ENCODE results near the gene TMEM154. TPM values are rescaled to one million over a fixed set of nuclear protein-coding genes. Genes with fewer than 3 reads are reported as not detected.

Gene TMEM154
- total and polyA plus RNA-seq, 4 donors: 1.6 to 18.9 (median 8.5) TPM

- Histone ChIP-seq H3K27me3 (ENCODE audit: control insufficient read depth in 3 of 3, insufficient read depth in 3 of 3, low read length in 2 of 3) (no peaks in the 10 kb centered on the region), H3K27ac (ENCODE audit: low read depth in 1 of 2, low read length in 1 of 2) (no peak overlapping the region), H3K9ac (ENCODE audit: insufficient read depth in 1 of 2, low read length in 2 of 2) (no peak overlapping the region), H3K4me3 (no peak overlapping the region), H3K36me3 (ENCODE audit: control insufficient read depth in 4 of 4, insufficient read depth in 4 of 4, low read length in 4 of 4) (no peaks in the 10 kb centered on the region), H3K4me1 (ENCODE audit: control insufficient read depth in 5 of 5, insufficient read depth in 5 of 5, low read length in 5 of 5) (peaks cover 0 to 7% (median 4%) of the 10 kb centered on the region in 5 donors), H3K9me3 (ENCODE audit: control insufficient read depth in 4 of 4, insufficient read depth in 3 of 4, low read length in 3 of 4) (no peaks in the 10 kb centered on the region)
- DNase-seq (no peak), ATAC-seq (ENCODE audit: insufficient read depth, low FRiP score) (no peak)
- no peak for TF ChIP-seq CTCF (IDR thresholded peaks at IDR 0.05; ENCODE audit: control extremely low read depth, extremely low read depth)
- 53 to 57% methylated on average over 6 of the region's 6 CpGs for WGBS, 2 donors
Observed at GRCh38 chr4:152577708-152578396, 101.9 kb downstream of the TMEM154 start.

- Histone ChIP-seq H3K9ac (ENCODE audit: insufficient read depth in 1 of 2, low read length in 2 of 2) (no peak overlapping the region), H3K27ac (ENCODE audit: low read depth in 1 of 2, low read length in 1 of 2) (no peak overlapping the region), H3K9me3 (ENCODE audit: control insufficient read depth in 4 of 4, insufficient read depth in 3 of 4, low read length in 3 of 4) (no peaks in the 10 kb centered on the region), H3K4me3 (no peak overlapping the region), H3K4me1 (ENCODE audit: control insufficient read depth in 5 of 5, insufficient read depth in 5 of 5, low read length in 5 of 5) (peaks cover 0 to 22% (median 4%) of the 10 kb centered on the region in 5 donors), H3K27me3 (ENCODE audit: control insufficient read depth in 3 of 3, insufficient read depth in 3 of 3, low read length in 2 of 3) (no peaks in the 10 kb centered on the region), H3K36me3 (ENCODE audit: control insufficient read depth in 4 of 4, insufficient read depth in 4 of 4, low read length in 4 of 4) (no peaks in the 10 kb centered on the region)
- ATAC-seq (ENCODE audit: insufficient read depth, low FRiP score) (no peak), DNase-seq (no peak)
- 70 to 79% methylated on average over 1 of the region's 1 CpG for WGBS, 2 donors
- TF ChIP-seq CTCF (IDR thresholded peaks at IDR 0.05; ENCODE audit: control extremely low read depth, extremely low read depth): no peak
Observed at GRCh38 chr4:152575533-152575932, 104.3 kb downstream of the TMEM154 start.

- peaks cover 0 to 22% (median 4%) of the 10 kb centered on the region in 5 donors for H3K4me1 ChIP-seq (ENCODE audit: control insufficient read depth in 5 of 5, insufficient read depth in 5 of 5, low read length in 5 of 5)
- no peak for TF ChIP-seq CTCF (IDR thresholded peaks at IDR 0.05; ENCODE audit: control extremely low read depth, extremely low read depth)
- DNase-seq (no peak), ATAC-seq (ENCODE audit: insufficient read depth, low FRiP score) (no peak)
- no peak overlapping the region for H3K4me3 ChIP-seq
- H3K36me3 ChIP-seq (ENCODE audit: control insufficient read depth in 4 of 4, insufficient read depth in 4 of 4, low read length in 4 of 4): no peaks in the 10 kb centered on the region
- H3K27ac ChIP-seq (ENCODE audit: low read depth in 1 of 2, low read length in 1 of 2): no peak overlapping the region
- no peaks in the 10 kb centered on the region for H3K27me3 ChIP-seq (ENCODE audit: control insufficient read depth in 3 of 3, insufficient read depth in 3 of 3, low read length in 2 of 3)
- no peaks in the 10 kb centered on the region for H3K9me3 ChIP-seq (ENCODE audit: control insufficient read depth in 4 of 4, insufficient read depth in 3 of 4, low read length in 3 of 4)
- no peak overlapping the region for H3K9ac ChIP-seq (ENCODE audit: insufficient read depth in 1 of 2, low read length in 2 of 2)
- 95 to 96% methylated on average over 2 of the region's 2 CpGs for WGBS, 2 donors
Observed at GRCh38 chr4:152573861-152574260, 105.9 kb downstream of the TMEM154 start.

All from lung (tissue), 12 donors.